Measurements from ENCODE around the gene HMGCS1. TPM values are rescaled to one million over a fixed set of nuclear protein-coding genes. Genes with fewer than 3 reads are reported as not detected.

HMGCS1 gene
- total and polyA plus RNA-seq, 2 of the 4 experiments (the other 2 are of a cell fraction), result 27.5 to 30.6 TPM

DNA sequence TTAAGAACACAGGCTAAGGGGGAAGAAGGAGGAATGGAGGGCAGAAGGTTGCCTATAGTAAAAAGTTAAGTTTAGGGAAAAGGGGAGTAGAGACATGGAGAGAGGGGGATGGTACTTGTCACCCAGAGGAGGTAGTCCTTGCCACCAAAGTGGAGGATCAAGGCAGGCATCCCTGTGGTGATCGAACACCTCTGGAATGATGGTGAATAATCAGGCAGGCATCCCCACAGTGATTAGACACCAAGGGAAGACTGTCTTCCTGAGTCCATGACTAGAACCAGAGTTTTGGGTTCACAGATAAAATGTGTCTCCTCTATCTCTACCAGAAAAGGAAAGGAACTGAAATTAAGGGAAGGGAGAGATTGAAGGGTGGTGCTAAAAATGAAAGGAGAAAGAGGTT lies 19.2 kb upstream of the HMGCS1 start:
- ATAC-seq (ENCODE audit: low read depth), result no peak; the same call in 1 of the 2 replicates
- Histone ChIP-seq H4K8ac (ENCODE audit: low read depth in 2 of 2, low read length in 2 of 2) (no peak overlapping the region), H2BK120ac (ENCODE audit: low read depth, low read length) (no peak overlapping the region), H3K27ac (ENCODE audit: insufficient read depth, low read length) (no peak overlapping the region), H3K9ac (ENCODE audit: low read depth, low read length) (no peak overlapping the region), H2BK15ac (ENCODE audit: low read depth, low read length) (no peak overlapping the region), H2BK20ac (ENCODE audit: low read depth, low read length) (no peak overlapping the region), H3K4me1 (ENCODE audit: control insufficient read depth, insufficient read depth, low read length) (no peaks in the 10 kb centered on the region), H3K14ac (replicated peaks; ENCODE audit: low read depth, low read length) (no peak overlapping the region), H3K36me3 (ENCODE audit: control insufficient read depth, insufficient read depth, low read length) (no peaks in the 10 kb centered on the region), H3K23ac (ENCODE audit: low read depth, low read length) (no peak overlapping the region), H3K18ac (ENCODE audit: low read depth, low read length) (no peak overlapping the region), H3K79me1 (ENCODE audit: low read depth in 1 of 2, low read length in 2 of 2) (no peaks in the 10 kb centered on the region), H2BK5ac (ENCODE audit: low read depth, low read length, poor library complexity, severe bottlenecking) (no peak overlapping the region), H2AK5ac (ENCODE audit: low read depth, low read length) (no peak overlapping the region), H3K9me3 (ENCODE audit: control insufficient read depth, insufficient read depth, low read length) (peaks cover 6% of the 10 kb centered on the region; the same call in 1 of the 2 replicates), H2AFZ (replicated peaks; ENCODE audit: low read length, poor library complexity) (no peak overlapping the region), H3K56ac (ENCODE audit: extremely low read depth, insufficient read depth, low read length) (no peak overlapping the region), H3K4ac (ENCODE audit: low read depth, low read length) (no peak overlapping the region), H3K4me2 (ENCODE audit: low read depth, low read length) (no peak overlapping the region), H3K4me3 (ENCODE audit: insufficient read depth, low read depth, low read length) (no peak overlapping the region), H2AK9ac (replicated peaks; ENCODE audit: low read depth, low read length, poor library complexity) (no peak overlapping the region), H4K5ac (ENCODE audit: low read depth, low read length) (no peak overlapping the region), H3K27me3 (ENCODE audit: control insufficient read depth, insufficient read depth, low read length) (no peaks in the 10 kb centered on the region), H4K91ac (ENCODE audit: insufficient read depth, low read depth, low read length) (no peak overlapping the region), H4K20me1 (ENCODE audit: insufficient read depth, low read length) (no peaks in the 10 kb centered on the region), H3K9me1 (ENCODE audit: insufficient read depth, low read length) (no peaks in the 10 kb centered on the region)
- in situ Hi-C loops (cut with MboI; ENCODE audit: low sequenced_read_pairs), result no loop called here
- ChIA-PET CTCF (no interaction called here), POLR2A (ENCODE audit: unreplicated experiment) (no interaction called here)
- no peak for DNase-seq
- no CpG with 5 or more reads among the region's 1 CpG for WGBS, 2 experiments (ENCODE audit: extremely low coverage in 2 of 2, insufficient read length in 1 of 2)
- no TSS peak for BruUV-seq (replicated peaks)
- dilution Hi-C loops (cut with HindIII; ENCODE audit: low sequenced_read_pairs, unreplicated experiment), result no loop called here
- TF ChIP-seq, protein P1, sequence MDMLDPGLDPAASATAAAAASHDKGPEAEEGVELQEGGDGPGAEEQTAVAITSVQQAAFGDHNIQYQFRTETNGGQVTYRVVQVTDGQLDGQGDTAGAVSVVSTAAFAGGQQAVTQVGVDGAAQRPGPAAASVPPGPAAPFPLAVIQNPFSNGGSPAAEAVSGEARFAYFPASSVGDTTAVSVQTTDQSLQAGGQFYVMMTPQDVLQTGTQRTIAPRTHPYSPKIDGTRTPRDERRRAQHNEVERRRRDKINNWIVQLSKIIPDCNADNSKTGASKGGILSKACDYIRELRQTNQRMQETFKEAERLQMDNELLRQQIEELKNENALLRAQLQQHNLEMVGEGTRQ (IDR thresholded peaks at IDR 0.05; ENCODE audit: low read depth, low read length), result no peak
- TF ChIP-seq CTCF (conservative IDR thresholded peaks at IDR 0.05; ENCODE audit: low read depth, low read length) (no peak), SMC3 (IDR thresholded peaks at IDR 0.05; ENCODE audit: low read depth, low read length) (no peak), ELK1 (IDR thresholded peaks at IDR 0.05; ENCODE audit: borderline replicate concordance, low read depth, low read length) (no peak), CEBPB (IDR thresholded peaks at IDR 0.05; ENCODE audit: low read depth, low read length) (no peak), MXI1 (IDR thresholded peaks at IDR 0.05; ENCODE audit: borderline replicate concordance, low read depth, low read length) (no peak), FOS (IDR thresholded peaks at IDR 0.05; ENCODE audit: low read depth, low read length) (no peak), BHLHE40 (IDR thresholded peaks at IDR 0.05; ENCODE audit: low read depth, low read length) (no peak), RCOR1 (IDR thresholded peaks at IDR 0.05; ENCODE audit: insufficient replicate concordance, low read length) (no peak), CHD1 (IDR thresholded peaks at IDR 0.05; ENCODE audit: low read depth, low read length) (no peak), POLR2A (IDR thresholded peaks at IDR 0.05; ENCODE audit: low read depth, low read length) (no peak), RFX5 (IDR thresholded peaks at IDR 0.05; ENCODE audit: low read depth, low read length) (no peak), MAZ (IDR thresholded peaks at IDR 0.05; ENCODE audit: borderline replicate concordance, low read depth, low read length) (no peak), NFE2L2 (IDR thresholded peaks at IDR 0.05; ENCODE audit: low read depth, low read length) (no peak), MAFK (IDR thresholded peaks at IDR 0.05; ENCODE audit: low read depth, low read length) (no peak), RAD21 (IDR thresholded peaks at IDR 0.05; ENCODE audit: low read length) (no peak)
- intact Hi-C loops (cut with micrococcal nuclease), result no loop called here
